Upper lobe of left lung (tissue), 4 donors: ENCODE measurements around the gene S100A7.

ENCODE experiments used
- EP300 ChIP-seq, 4 donors: sonication (generic); formaldehyde crosslinking; IDR thresholded peaks; one replicate each; pipeline ENCODE4 v1.5.1; 2017; ENCODE audit warnings: antibody characterized with exemption in 4 of 4, control low read depth in 2 of 4
- POLR2A ChIP-seq, 4 donors: fragments of 450-650 bp; IDR thresholded peaks; one replicate each; pipeline ENCODE4 v1.5.1; 2016 to 2017; ENCODE audit warnings: antibody characterized with exemption in 4 of 4, mild to moderate bottlenecking in 2 of 4
- POLR2AphosphoS5 ChIP-seq, 2 donors: sonication (generic); formaldehyde crosslinking; IDR thresholded peaks; one replicate each; pipeline ENCODE4 v1.5.1; 2017; ENCODE audit warnings: antibody characterized with exemption in 2 of 2
- TF ChIP-seq, protein P1 (sequence below), 6 experiments: fragments of 450-650 bp in 4 of 6; fragments of 200-600 bp in 2 of 6; sonication (generic) in 2 of 6; IDR thresholded peaks; one replicate each; pipeline ENCODE4 v1.5.1; 2016 to 2019; ENCODE audit warnings: antibody characterized with exemption in 6 of 6

DNA sequence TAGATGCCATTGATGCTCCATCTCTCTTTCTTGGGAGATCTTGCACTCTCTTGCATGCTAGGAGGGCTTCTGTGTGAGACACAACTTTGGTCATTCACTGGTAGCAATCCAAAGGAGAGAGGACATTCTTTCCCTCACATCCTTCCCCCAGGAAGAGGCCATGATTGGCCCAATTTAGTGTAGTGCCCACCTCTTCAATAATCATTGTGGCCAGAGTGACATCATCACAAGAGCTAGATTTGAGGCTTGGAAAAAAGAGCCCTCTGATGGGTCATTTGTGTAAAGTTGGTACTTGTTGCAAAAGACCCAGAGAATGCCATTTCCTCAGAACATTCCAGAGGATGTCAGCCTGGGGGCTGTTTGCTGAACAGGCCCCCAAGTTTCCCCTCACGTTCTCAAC, 45.1 kb upstream of the S100A7 start:
- TF ChIP-seq POLR2A (IDR thresholded peaks at IDR 0.05) (no peak), POLR2AphosphoS5 (IDR thresholded peaks at IDR 0.05) (no peak), EP300 (IDR thresholded peaks at IDR 0.05) (no peak)
- TF ChIP-seq, protein P1, sequence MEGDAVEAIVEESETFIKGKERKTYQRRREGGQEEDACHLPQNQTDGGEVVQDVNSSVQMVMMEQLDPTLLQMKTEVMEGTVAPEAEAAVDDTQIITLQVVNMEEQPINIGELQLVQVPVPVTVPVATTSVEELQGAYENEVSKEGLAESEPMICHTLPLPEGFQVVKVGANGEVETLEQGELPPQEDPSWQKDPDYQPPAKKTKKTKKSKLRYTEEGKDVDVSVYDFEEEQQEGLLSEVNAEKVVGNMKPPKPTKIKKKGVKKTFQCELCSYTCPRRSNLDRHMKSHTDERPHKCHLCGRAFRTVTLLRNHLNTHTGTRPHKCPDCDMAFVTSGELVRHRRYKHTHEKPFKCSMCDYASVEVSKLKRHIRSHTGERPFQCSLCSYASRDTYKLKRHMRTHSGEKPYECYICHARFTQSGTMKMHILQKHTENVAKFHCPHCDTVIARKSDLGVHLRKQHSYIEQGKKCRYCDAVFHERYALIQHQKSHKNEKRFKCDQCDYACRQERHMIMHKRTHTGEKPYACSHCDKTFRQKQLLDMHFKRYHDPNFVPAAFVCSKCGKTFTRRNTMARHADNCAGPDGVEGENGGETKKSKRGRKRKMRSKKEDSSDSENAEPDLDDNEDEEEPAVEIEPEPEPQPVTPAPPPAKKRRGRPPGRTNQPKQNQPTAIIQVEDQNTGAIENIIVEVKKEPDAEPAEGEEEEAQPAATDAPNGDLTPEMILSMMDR (IDR thresholded peaks at IDR 0.05): no peak
